GM19372 (cell line): Measurements from ENCODE around the gene PHRF1.

Experiments used
- ATAC-seq: cut with Tn5 transposase; IDR thresholded peaks from one replicate; pipeline ENCODE4 v1.9.1; 2021; ENCODE audit warnings: mild to moderate bottlenecking, low read depth, moderate library complexity; ENCODE audit not compliant: unreplicated experiment

PHRF1 gene

DNA sequence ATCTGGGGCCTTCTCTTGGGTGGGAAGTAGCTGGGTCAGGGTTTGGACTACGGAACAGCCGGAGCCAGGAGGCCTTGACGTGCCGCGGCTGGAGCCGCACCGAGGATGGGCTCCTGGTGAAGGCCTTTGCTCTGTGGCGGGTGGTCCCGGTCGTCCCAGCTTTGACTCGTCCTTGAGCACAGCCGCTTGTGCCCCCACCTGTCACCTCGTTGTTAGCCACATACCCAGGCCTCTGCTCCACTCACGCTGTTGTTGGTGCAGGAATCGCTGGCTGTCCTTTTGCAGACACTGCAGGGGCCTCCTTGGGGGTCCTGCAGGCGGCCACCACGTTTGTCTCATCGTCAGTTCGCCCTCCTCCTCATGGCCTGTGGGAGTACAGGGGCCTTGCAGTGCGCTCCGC lies 17.1 kb downstream of the PHRF1 start:
- ATAC-seq = no peak

DNA sequence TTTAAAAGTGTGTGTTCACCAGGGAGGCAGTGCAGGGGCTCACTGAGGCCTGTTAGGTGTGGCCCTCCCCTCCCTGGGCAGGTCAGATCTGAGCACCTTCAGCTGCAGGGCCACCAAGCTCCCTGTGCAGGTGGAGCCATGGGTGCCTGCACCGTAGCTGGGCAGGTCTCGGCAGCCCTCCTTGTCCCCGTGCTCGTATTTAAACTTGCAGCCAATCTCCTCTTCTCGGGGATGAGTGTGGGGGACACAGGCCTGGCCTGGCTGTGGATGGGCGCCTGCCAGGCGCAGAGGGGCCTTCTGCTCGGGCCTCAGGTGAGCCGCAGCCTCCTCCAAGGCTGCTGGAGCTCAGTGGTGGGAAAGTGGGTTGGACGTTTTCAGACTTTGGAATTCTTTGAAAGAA lies 19.1 kb downstream of the PHRF1 start:
- ATAC-seq = no peak

DNA sequence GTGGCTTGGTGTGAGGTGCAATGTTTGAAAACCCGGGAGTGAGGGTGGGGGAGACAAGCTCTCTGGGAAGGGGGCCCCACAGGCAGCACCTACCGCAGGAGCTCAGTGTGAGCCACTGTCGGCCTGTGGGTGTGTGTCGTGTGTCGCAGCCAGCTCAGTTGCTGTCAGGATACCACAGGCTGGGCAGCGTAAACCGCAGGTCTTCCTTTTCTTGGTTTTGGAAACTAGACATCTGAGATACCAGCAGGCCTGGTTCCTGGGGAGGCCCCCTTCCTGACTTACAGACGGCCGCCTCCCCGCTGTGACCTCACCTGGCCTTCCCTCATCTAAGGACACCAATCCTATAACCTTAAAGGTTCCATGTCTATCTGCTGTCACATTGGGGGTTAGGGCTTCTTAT lies 20.1 kb downstream of the PHRF1 start:
- no peak for ATAC-seq

DNA sequence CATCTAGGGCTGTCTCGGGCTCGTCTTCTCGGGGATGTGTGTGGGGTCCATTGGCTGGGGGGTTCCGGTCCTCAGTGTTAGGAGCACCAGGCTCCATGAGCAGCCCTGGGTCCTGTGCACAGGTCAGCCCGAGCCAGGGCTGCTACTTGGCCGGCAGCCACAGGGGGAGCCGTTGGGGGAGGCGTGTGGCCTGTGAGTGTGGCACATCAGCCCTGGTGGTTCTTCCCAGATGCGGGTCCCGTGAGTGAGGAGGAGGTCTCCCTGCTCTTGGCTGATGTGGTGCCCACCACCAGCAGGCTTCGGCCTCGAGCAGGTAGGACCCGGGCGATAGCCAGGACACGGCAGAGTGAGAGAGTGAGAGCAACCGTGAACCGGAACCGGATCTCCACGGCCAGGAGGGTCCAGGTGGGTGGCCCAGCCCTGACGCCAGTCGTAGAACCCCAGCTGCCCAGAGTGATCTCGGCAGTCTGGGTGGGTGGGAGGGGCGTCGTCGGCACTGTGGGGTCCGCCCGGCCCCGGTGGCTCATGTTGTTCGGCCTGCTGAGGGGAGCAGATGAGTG lies 21.0 kb downstream of the PHRF1 start:
- no peak for ATAC-seq

DNA sequence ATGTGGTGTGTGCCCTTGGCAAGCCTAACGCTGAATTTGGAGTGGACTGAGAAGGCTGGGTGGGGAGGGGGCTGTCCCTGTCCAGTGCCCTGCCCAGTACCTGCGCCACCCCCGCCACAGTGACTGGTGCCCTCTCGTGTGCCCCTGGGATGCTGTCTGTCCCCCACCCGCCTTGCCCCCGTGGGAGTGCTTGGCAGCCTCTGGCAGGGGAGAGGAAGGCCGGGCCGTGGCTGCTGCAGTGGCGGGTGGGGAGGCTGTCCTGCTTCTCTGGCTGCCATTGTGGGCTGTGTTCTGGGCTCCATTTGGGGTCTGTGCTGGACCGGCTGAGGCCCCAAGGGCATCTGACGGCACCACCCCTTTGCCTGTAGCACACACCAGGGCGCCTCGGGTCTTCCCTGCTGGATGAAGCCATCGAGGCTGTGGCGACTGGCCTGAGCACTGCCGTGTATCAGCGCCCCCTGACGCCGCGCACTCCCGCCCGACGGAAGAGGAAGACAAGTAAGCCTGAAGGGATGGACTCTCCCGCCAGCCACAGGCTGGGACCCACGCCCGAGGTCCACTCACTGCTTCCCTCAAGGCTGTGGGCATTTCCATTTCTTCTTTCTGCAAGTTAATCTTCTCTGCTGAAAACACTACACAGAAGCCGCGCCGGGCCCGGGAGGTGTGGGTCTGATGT lies 21.9 kb downstream of the PHRF1 start:
- no peak for ATAC-seq

DNA sequence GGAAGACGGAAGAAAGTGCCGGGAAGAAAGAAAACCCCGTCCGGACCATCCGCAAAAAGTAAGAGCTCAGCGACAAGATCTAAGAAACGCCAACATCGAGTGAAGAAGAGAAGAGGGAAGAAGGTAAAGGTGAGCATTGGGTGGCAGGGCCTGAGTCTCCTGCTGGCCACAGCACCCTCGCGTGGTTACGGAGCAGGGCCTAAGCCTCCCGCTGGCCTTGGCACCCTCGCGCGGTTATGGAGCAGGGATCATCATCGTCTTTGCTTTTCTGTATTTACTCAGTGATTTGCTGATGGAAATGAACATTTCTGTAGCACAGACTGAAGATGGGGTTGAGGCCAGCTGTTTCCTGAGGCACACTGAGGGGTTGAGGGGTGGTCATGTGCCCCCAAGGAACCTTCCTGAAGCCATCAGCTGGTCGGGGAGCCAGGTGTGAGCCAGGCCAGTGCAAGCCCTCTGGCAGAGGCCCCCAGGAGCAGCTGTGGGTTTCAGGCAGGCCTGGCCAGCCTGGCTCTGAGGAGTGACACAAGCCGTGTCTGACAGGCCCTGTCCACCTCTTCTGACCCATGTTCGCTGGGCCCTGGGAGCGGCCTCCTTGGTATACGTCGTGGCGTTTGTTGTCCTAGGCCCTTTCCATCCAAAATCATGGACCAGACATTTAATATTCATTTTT lies 25.4 kb downstream of the PHRF1 start:
- ATAC-seq = no peak

DNA sequence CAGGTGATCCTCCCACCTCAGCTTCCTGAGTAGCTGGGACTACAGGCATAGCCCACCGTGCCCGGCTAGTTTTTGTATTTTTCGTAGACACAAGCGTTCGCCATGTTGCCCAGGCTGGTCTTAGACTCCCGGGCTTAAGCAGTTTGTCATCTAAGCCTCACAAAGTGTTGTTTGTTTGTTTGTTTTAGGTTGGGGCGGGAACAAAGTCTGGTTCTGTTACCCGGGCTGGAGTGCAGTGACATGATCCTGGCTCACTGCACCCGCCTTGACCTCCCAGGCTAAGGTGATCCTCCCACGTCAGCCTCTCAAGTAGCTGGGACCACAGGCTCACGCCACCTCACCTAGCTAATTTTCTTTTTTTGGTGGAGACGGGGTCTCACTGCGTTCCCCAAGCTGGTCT lies 26.9 kb downstream of the PHRF1 start:
- ATAC-seq = no peak

DNA sequence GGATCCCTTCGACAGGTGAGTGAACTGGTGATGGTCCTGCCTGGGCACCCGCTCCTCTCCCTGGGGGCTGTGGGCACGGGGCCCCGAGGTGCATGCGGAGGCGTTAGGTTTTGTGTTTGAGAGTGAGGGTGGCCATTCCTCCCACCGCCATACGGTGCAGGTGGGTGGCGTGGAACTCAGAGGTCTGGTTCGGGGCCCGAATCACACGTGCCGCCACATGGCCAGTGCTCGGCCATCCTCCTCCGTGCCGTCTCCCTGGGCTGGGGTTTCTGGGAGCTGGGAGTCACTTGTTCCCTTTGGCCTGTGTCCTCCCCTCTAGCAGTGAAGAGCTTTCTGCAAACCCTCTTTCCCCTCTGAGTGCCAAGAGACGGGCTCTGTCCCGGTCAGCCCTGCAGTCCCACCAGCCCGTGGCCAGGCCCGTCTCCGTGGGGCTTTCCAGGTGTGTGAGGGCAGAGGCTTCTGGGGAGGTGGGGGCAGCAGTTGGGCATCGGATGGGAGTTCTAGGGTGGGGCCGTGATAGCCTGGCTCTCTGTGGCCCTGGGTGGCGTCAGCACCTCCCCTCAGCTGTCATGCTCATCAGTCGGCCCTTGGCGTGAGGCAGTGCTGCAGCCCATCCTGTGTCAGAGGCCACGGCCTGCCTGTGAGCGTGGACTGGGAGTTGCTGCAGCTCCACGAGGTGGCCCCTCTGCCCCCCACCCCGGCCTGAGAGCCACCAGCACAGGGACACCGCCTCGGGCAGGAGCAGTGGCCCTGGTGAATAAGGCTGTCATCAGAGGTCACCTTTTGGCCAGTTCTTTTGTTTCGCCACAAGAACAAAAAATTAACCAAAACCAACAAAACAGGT lies 29.2 kb downstream of the PHRF1 start:
- no peak for ATAC-seq

DNA sequence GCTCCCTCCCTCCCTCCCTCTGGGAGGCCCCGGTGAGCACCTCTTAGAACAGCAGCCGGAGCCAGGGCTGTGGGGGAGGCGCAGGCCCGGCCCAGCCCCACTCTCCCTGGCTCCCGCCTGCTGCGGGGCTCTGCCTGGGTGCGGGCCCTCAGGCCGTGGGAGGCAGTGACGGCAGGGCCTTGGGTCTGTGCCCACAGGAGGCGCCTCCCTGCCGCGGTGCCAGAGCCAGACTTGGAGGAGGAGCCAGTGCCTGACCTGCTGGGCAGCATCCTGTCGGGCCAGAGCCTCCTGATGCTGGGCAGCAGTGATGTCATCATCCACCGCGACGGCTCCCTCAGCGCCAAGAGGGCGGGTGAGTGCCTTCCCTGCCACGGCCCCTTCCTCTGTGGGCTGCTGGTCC lies 30.0 kb downstream of the PHRF1 start:
- ATAC-seq = no peak

DNA sequence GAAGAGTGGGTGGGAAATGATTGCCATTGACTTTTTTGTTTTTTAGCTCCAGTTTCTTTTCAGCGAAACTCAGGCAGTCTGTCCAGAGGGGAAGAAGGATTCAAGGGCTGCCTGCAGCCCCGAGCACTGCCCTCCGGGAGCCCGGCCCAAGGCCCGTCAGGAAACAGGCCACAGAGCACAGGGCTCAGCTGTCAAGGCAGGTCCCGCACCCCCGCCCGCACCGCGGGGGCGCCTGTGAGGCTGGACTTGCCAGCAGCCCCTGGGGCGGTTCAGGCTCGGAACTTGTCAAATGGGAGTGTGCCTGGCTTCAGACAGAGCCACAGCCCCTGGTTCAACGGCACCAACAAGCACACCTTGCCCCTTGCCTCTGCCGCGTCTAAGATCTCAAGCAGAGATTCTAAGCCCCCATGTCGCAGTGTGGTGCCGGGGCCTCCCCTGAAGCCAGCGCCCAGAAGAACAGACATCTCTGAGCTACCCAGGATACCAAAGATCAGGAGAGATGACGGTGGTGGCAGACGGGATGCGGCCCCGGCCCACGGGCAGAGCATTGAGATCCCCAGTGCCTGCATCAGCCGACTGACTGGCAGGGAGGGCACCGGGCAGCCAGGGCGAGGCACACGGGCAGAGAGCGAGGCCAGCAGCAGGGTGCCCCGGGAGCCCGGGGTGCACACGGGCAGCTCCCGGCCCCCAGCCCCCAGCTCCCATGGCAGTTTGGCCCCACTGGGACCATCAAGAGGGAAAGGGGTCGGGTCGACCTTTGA lies 30.9 kb downstream of the PHRF1 start:
- ATAC-seq = no peak

DNA sequence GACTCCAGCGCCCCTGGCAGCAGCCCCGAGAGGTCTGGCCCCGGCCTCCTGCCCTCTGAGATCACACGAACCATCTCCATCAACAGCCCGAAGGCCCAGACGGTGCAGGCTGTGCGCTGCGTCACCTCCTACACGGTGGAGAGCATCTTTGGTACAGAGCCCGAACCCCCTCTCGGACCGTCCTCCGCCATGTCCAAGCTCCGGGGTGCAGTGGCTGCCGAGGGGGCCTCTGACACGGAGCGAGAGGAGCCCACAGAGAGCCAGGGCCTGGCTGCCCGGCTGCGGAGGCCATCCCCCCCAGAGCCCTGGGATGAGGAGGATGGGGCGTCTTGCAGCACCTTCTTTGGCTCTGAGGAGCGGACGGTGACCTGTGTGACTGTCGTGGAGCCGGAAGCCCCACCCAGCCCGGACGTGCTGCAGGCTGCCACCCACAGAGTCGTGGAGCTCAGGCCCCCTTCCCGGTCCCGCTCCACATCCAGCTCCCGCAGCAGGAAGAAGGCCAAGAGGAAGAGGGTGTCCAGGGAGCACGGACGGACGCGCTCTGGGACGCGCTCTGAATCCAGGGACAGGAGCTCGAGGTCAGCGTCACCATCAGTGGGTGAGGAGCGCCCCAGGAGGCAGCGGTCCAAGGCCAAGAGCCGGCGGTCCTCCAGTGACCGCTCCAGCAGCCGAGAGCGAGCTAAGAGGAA lies 31.8 kb downstream of the PHRF1 start:
- no peak for ATAC-seq

DNA sequence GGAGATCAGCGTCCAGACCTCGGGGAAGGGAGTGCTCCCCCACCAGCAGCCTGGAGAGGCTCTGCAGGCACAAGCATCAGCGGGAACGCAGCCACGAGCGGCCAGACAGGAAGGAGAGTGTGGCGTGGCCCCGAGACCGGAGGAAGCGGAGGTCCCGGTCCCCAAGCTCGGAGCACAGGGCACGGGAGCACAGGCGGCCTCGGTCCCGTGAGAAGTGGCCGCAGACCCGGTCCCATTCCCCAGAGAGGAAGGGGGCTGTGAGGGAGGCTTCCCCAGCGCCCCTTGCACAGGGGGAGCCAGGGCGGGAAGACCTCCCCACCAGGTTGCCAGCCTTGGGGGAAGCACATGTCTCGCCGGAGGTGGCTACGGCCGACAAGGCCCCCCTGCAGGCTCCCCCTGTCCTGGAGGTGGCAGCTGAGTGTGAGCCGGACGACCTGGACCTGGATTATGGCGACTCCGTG lies 32.6 kb downstream of the PHRF1 start:
- no peak for ATAC-seq

DNA sequence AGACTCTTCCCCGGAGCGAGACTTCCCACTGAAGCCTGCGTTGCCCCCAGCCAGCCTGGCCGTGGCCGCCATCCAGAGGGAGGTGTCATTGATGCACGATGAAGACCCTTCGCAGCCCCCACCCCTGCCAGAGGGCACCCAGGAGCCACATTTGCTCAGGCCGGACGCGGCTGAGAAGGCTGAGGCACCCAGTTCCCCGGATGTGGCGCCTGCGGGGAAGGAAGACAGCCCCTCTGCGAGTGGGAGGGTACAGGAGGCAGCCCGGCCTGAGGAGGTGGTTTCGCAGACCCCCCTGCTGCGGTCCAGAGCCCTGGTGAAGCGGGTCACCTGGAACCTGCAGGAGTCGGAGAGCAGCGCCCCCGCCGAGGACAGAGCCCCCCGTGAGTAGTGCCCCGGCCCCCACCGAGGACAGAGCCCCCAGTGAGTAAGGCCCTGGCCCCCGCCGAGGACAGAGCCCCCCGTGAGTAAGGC lies 33.1 kb downstream of the PHRF1 start:
- ATAC-seq = no peak

DNA sequence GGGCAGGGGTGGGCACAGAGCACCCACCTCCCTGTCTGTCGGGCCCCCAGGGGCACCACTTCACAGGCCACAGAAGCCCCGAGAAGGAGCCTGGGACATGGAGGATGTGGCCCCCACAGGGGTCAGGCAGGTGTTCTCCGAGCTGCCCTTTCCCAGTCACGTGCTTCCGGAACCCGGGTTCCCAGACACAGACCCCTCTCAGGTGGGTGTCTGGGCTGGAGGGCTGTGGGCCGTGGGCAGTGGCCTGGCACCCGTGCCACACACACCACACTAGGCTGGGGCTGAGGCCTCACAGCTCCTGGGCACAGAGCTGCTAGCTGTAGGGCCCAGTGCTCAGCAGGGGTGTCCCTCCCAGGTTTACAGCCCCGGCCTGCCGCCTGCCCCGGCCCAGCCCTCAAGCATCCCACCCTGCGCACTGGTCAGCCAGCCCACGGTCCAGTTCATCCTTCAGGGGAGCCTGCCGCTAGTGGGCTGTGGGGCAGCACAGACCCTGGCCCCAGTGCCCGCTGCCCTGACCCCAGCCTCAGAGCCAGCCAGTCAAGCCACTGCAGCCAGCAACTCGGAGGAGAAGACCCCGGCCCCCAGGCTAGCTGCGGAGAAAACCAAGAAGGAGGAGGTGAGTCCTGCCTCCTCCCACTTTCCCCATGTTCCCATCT lies 34.0 kb downstream of the PHRF1 start:
- no peak for ATAC-seq

DNA sequence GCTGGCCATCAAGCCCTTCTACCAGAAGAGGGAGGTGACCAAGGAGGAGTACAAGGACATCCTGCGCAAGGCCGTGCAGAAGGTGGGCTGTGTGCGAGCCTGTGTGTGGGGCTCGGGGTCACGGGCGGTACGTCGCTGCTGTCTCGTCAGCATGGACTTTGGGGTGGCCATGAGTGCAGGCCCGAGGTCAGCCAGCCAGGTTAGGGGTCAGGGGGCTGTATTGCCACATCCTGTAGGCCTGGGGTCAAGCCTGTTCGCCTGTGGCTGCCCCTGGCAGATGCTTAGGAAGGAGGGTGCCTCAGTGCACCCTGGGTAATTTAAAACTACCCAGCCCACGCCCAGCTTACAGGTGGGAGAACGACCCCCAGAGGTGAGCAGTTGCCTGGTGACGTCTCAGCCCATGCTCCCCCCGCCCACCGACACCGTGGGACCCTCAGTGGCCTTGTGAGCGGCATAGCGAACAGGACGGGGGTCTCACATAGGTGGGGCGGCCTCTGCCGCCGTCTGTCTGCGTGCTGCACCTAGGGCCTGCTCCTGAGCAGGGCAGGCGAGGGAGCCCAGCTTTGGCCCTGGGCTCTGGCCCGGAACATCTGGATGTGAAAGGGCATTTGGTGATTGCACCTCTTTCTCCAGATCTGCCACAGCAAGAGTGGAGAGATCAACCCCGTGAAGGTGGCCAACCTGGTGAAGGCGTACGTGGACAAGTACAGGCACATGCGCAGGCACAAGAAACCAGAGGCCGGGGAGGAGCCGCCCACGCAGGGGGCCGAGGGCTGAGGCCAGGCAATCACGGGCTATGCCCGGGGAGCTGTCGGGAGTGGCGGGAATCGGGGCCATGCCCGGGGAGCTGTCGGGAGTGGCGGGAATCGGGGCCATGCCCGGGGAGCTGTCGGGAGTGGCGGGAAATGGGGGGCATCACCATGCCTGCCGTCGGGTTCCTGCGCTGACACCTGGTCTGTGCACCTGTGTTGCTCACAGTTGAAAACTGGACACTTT lies 35.0 kb downstream of the PHRF1 start:
- no peak for ATAC-seq

DNA sequence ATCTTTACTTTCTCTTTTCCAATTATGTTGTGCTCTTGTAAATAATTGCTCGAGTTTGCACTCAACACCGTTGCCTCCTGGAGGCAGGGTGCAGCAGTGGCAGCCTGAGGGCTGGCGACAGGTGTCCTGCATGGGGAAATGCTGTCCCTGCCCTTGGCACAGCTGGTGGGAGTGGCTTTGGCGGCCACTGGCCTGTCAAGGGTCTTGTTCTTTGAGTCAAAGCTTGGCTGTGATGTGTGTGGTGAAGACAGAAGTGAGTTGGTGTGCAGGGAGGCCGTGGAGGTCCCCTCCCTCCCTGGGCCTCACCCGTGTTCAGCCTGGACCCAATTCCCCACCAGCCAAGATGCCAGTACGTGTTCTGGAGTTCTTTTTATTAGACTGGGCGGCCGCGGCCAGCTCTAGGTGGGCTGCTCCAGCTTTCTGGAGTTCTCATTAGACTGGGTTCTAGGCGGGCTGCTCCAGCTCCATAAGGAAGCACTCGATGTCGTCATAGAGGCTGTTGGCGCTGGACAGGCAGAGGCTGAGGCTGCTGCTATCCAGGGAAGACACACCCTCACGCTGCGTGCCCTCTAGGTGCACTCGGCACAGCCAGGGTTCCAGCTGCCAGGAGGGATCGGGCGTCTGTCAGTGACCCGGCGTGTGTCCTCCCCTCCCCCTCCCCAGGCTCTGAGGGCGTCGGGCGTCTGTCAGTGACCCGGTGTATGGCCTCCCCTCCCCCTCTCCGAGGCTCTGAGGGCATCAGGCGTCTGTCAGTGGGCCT lies 36.1 kb downstream of the PHRF1 start:
- no peak for ATAC-seq

DNA sequence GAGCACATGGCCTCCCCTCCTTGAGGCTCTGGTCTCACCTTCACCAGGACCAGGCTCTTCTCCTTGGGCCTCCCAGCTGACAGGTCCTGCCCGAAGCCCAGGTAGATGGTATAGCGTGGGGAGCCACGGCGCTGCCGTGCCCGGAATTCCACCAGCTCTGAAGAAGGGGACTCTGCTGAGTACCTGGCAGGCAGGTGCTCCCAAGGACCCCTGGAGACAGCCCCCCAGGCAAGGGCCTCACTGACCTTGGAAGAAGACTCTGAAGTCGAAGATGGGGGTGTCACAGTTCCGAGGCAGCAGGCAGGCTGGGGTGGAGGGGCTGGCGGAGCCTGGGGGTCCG lies 36.7 kb downstream of the PHRF1 start:
- ATAC-seq = no peak
